IMR-90 (cell line): ENCODE measurements around the gene KCNS1. TPM values are rescaled to one million over a fixed set of nuclear protein-coding genes. Genes with fewer than 3 reads are reported as not detected.

Experiments
- ATAC-seq: fragments of 200-7000 bp; cut with Tn5 transposase; 2 replicates; pipeline ENCODE4 v1.9.1; 2020; ENCODE audit warnings: low read depth, mild to moderate bottlenecking, moderate library complexity
- BruUV-seq: library from RNA; stranded (reverse); fragments of 400-500 nt; replicated peaks from 2 replicates; lab custom pipeline; 2021; lab: Mats Ljungman, UMichigan
- CTCF ChIA-PET: fragments of 300-600 bp; formaldehyde crosslinking; extraction: SDS; loops from one replicate; lab custom pipeline; 2021; ENCODE audit warnings: antibody characterized with exemption; lab: Yijun Ruan, JAX
- POLR2A ChIA-PET: fragments of 300-600 bp; sonication (Branson Sonifier 250); formaldehyde crosslinking; loops from one replicate; lab custom pipeline; 2022; ENCODE audit warnings: antibody characterized with exemption; ENCODE audit not compliant: unreplicated experiment; lab: Charles Lee
- DNase-seq: peaks from one replicate; pipeline ENCODE4 v3.0.0; 2013
- H2AFZ ChIP-seq: replicated peaks from 2 replicates; pipeline ENCODE3; 2013; ENCODE audit warnings: low read length, mild to moderate bottlenecking; ENCODE audit not compliant: poor library complexity
- H2AK5ac ChIP-seq: 2 replicates; pipeline ENCODE4 v1.6.1; 2013; ENCODE audit warnings: low read depth, low read length, inconsistent platforms
- H2AK9ac ChIP-seq: replicated peaks from 2 replicates; pipeline ENCODE3; 2013; ENCODE audit warnings: mild to moderate bottlenecking, low read depth, low read length, moderate library complexity; ENCODE audit not compliant: poor library complexity
- H2BK120ac ChIP-seq: 2 replicates; pipeline ENCODE4 v1.6.1; 2013; ENCODE audit warnings: low read depth, low read length, inconsistent platforms
- H2BK15ac ChIP-seq: 3 replicates; pipeline ENCODE4 v1.6.1; 2013; ENCODE audit warnings: low read depth, low read length, inconsistent platforms
- H2BK20ac ChIP-seq: 2 replicates; pipeline ENCODE4 v1.6.1; 2013; ENCODE audit warnings: low read depth, mild to moderate bottlenecking, inconsistent platforms, low read length, moderate library complexity
- H2BK5ac ChIP-seq: 2 replicates; pipeline ENCODE4 v1.6.1; 2013; ENCODE audit warnings: mild to moderate bottlenecking, low read depth, low read length, inconsistent platforms; ENCODE audit not compliant: poor library complexity, severe bottlenecking
- H3K14ac ChIP-seq: replicated peaks from 2 replicates; pipeline ENCODE4 v1.6.1; 2013; ENCODE audit warnings: low read depth, low read length, inconsistent platforms
- H3K18ac ChIP-seq: 2 replicates; pipeline ENCODE4 v1.6.1; 2013; ENCODE audit warnings: low read depth, low read length, control low read depth
- H3K23ac ChIP-seq: 2 replicates; pipeline ENCODE4 v1.6.1; 2013; ENCODE audit warnings: low read depth, low read length, inconsistent platforms
- H3K27ac ChIP-seq: 2 replicates; pipeline ENCODE4 v1.5.1; 2013; ENCODE audit warnings: mild to moderate bottlenecking, control low read depth, low read length; ENCODE audit not compliant: insufficient read depth
- H3K27me3 ChIP-seq: 2 replicates; pipeline ENCODE4 v1.6.1; 2013; ENCODE audit warnings: low read length; ENCODE audit not compliant: control insufficient read depth, insufficient read depth
- H3K36me3 ChIP-seq: 2 replicates; pipeline ENCODE4 v1.6.1; 2013; ENCODE audit warnings: low read length, mixed read lengths; ENCODE audit not compliant: control insufficient read depth, insufficient read depth
- H3K4ac ChIP-seq: 2 replicates; pipeline ENCODE4 v1.6.1; 2013; ENCODE audit warnings: low read depth, low read length, inconsistent platforms
- H3K4me1 ChIP-seq: 2 replicates; pipeline ENCODE4 v1.6.1; 2013; ENCODE audit warnings: low read length, mixed read lengths; ENCODE audit not compliant: control insufficient read depth, insufficient read depth
- H3K4me2 ChIP-seq: 2 replicates; pipeline ENCODE4 v1.6.1; 2013; ENCODE audit warnings: low read depth, mild to moderate bottlenecking, control low read depth, low read length, moderate library complexity
- H3K4me3 ChIP-seq: 2 replicates; pipeline ENCODE4 v1.5.1; 2013; ENCODE audit warnings: low read depth, mild to moderate bottlenecking, control low read depth, low read length, moderate library complexity; ENCODE audit not compliant: insufficient read depth
- H3K56ac ChIP-seq: 2 replicates; pipeline ENCODE4 v1.6.1; 2013; ENCODE audit warnings: low read length, inconsistent platforms; ENCODE audit not compliant: insufficient read depth; ENCODE audit errors: extremely low read depth
- H3K79me1 ChIP-seq, 2 experiments: 2 replicates each; pipeline ENCODE4 v1.6.1; 2013; ENCODE audit warnings: low read length in 2 of 2, inconsistent platforms in 1 of 2, low read depth in 1 of 2
- H3K9ac ChIP-seq: 2 replicates; pipeline ENCODE4 v1.6.1; 2013; ENCODE audit warnings: low read depth, low read length, control low read depth
- H3K9me1 ChIP-seq: 2 replicates; pipeline ENCODE4 v1.6.1; 2013; ENCODE audit warnings: low read length, inconsistent platforms; ENCODE audit not compliant: insufficient read depth
- H3K9me3 ChIP-seq: 2 replicates; pipeline ENCODE4 v1.6.1; 2013; ENCODE audit warnings: low read length; ENCODE audit not compliant: control insufficient read depth, insufficient read depth
- H4K20me1 ChIP-seq: 2 replicates; pipeline ENCODE4 v1.6.1; 2013; ENCODE audit warnings: low read length, inconsistent platforms; ENCODE audit not compliant: insufficient read depth
- H4K5ac ChIP-seq: 2 replicates; pipeline ENCODE4 v1.6.1; 2013; ENCODE audit warnings: mild to moderate bottlenecking, low read depth, low read length, control low read depth
- H4K8ac ChIP-seq, 2 experiments: 2 replicates each; pipeline ENCODE4 v1.6.1; 2013; ENCODE audit warnings: low read depth in 2 of 2, low read length in 2 of 2, control low read depth in 1 of 2, inconsistent platforms in 1 of 2
- H4K91ac ChIP-seq: 2 replicates; pipeline ENCODE4 v1.6.1; 2013; ENCODE audit warnings: low read depth, low read length, inconsistent platforms; ENCODE audit not compliant: insufficient read depth
- BHLHE40 ChIP-seq: fragments of 150-350 bp; IDR thresholded peaks from 2 replicates; pipeline ENCODE4 v1.6.1; 2016; ENCODE audit warnings: mild to moderate bottlenecking, low read depth, low read length
- CEBPB ChIP-seq: IDR thresholded peaks from 2 replicates; pipeline ENCODE4 v1.6.1; 2012; ENCODE audit warnings: low read depth, low read length, improper control_type of control experiment
- CHD1 ChIP-seq: IDR thresholded peaks from 2 replicates; pipeline ENCODE4 v1.6.1; 2012; ENCODE audit warnings: low read depth, low read length, improper control_type of control experiment
- MAZ ChIP-seq: IDR thresholded peaks from 2 replicates; pipeline ENCODE4 v1.6.1; 2012; ENCODE audit warnings: low read depth, mild to moderate bottlenecking, low read length, improper control_type of control experiment, moderate library complexity, borderline replicate concordance
- WGBS, 2 experiments: methylation state at CpG; one replicate each; pipeline versions ENCODE4 v1.1.5 to v1.1.7; 2013; ENCODE audit warnings: missing lambda C conversion rate in 2 of 2; ENCODE audit not compliant: insufficient read length in 1 of 2; ENCODE audit errors: extremely low coverage in 2 of 2; 5-methylcytosine and 5-hydroxymethylcytosine counted together
- dilution Hi-C: fragments of 300-500 bp; cut with HindIII; formaldehyde crosslinking; loops from one replicate; pipeline ENCODE4 v1.14.3; 2018; ENCODE audit warnings: low sequenced_read_pairs; ENCODE audit not compliant: unreplicated experiment
- in situ Hi-C: fragments of 300-500 bp; cut with MboI; formaldehyde crosslinking; loops from 3 replicates; pipeline ENCODE4 v1.14.3; 2019; ENCODE audit warnings: low sequenced_read_pairs, inconsistent platforms, mixed read lengths
- intact Hi-C: fragments of 100-400 bp; cut with micrococcal nuclease; formaldehyde crosslinking; loops from 2 replicates; pipeline ENCODE4 v1.10.0; 2022
- polyA plus RNA-seq, 3 experiments: library from polyadenylated mRNA; depleted of rRNA; stranded (reverse); fragments of >200 nt; gene quantifications; 2 replicates each; pipeline ENCODE4 v1.2.3, GENCODE V29; 2012; ENCODE audit warnings: low replicate concordance in 1 of 3
- total RNA-seq: library from RNA; depleted of rRNA; stranded (reverse); fragments of >200 nt; gene quantifications from 2 replicates; pipeline ENCODE4 v1.2.3, GENCODE V29; 2012
- TF ChIP-seq, protein P1 (sequence below): fragments of 150-350 bp; IDR thresholded peaks from 2 replicates; pipeline ENCODE4 v1.6.1; 2017; ENCODE audit warnings: mild to moderate bottlenecking, antibody characterized with exemption, low read length, low read depth
- TF ChIP-seq, protein P2 (sequence below): fragments of 150-350 bp; IDR thresholded peaks from 2 replicates; pipeline ENCODE4 v1.6.1; 2016; ENCODE audit warnings: low read depth, mild to moderate bottlenecking, low read length, moderate library complexity, borderline replicate concordance

The KCNS1 gene
- total and polyA plus RNA-seq, 2 of the 4 experiments (the other 2 are of a cell fraction) = 0.54 to 0.62 TPM

DNA sequence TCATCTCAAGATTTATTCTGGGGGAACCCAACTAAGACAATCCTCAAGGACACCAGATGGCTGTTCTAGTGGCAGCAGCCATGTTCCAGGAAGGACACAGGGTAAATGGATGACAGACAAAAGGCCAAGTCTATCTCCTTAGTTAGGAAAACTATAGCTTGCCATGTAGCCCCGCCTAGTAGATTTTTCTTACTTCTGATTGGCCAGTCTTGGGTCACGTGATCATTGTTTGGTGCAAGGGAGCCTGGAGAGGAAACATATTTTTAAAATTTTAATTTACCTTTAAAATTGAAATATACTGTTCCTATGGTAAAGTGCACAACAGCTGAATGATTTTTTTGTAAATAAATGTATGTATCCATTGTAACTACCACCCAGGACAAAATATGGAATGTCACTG is 4.4 kb upstream of the KCNS1 start:
- Histone ChIP-seq H3K36me3 (no peaks in the 10 kb centered on the region), H3K79me1 (no peaks in the 10 kb centered on the region), H3K9me3 (no peaks in the 10 kb centered on the region), H4K5ac (no peak overlapping the region), H3K27me3 (peaks cover 26% of the 10 kb centered on the region), H3K18ac (no peak overlapping the region), H2AK9ac (no peak overlapping the region), H2BK120ac (no peak overlapping the region), H2BK15ac (no peak overlapping the region), H4K20me1 (no peaks in the 10 kb centered on the region), H3K56ac (no peak overlapping the region), H3K4ac (no peak overlapping the region), H3K4me2 (no peak overlapping the region), H4K8ac (no peak overlapping the region), H2BK5ac (no peak overlapping the region), H2AFZ (no peak overlapping the region), H3K14ac (no peak overlapping the region), H3K4me1 (no peaks in the 10 kb centered on the region), H3K9ac (no peak overlapping the region), H3K4me3 (no peak overlapping the region), H2BK20ac (no peak overlapping the region), H3K27ac (no peak overlapping the region), H3K9me1 (no peaks in the 10 kb centered on the region), H3K23ac (no peak overlapping the region), H2AK5ac (no peak overlapping the region), H4K91ac (no peak overlapping the region)
- dilution Hi-C loops = no loop called here
- in situ Hi-C loops = loop anchor here (25.0 kb wide), 1 partner anchor 182 kb away; no protein-coding TSS in a partner anchor
- TF ChIP-seq, protein P1, sequence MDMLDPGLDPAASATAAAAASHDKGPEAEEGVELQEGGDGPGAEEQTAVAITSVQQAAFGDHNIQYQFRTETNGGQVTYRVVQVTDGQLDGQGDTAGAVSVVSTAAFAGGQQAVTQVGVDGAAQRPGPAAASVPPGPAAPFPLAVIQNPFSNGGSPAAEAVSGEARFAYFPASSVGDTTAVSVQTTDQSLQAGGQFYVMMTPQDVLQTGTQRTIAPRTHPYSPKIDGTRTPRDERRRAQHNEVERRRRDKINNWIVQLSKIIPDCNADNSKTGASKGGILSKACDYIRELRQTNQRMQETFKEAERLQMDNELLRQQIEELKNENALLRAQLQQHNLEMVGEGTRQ = peak; percentile 60
- no peak for TF ChIP-seq CHD1
- TF ChIP-seq, protein P2, sequence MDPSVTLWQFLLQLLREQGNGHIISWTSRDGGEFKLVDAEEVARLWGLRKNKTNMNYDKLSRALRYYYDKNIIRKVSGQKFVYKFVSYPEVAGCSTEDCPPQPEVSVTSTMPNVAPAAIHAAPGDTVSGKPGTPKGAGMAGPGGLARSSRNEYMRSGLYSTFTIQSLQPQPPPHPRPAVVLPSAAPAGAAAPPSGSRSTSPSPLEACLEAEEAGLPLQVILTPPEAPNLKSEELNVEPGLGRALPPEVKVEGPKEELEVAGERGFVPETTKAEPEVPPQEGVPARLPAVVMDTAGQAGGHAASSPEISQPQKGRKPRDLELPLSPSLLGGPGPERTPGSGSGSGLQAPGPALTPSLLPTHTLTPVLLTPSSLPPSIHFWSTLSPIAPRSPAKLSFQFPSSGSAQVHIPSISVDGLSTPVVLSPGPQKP = no peak
- no peak for TF ChIP-seq CEBPB
- TF ChIP-seq BHLHE40 = no peak
- TF ChIP-seq MAZ = no peak
- ChIA-PET POLR2A (no interaction called here), CTCF (interaction anchor here (1.3 kb wide), 2 partner anchors 13 to 15 kb away, joined by 3 to 4 read pairs; no protein-coding TSS in a partner anchor)
- ATAC-seq (no peak), DNase-seq (no peak)
- BruUV-seq = no TSS peak
- intact Hi-C loops = no loop called here
- WGBS, 2 experiments = no CpG with 5 or more reads among the region's 2 CpGs
